ENCODE data around the gene GRIN3A. TPM values are rescaled to one million over a fixed set of nuclear protein-coding genes. Genes with fewer than 3 reads are reported as not detected.

The GRIN3A gene
- total RNA-seq, 2 donors from 2014 or later, result not detected

DNA sequence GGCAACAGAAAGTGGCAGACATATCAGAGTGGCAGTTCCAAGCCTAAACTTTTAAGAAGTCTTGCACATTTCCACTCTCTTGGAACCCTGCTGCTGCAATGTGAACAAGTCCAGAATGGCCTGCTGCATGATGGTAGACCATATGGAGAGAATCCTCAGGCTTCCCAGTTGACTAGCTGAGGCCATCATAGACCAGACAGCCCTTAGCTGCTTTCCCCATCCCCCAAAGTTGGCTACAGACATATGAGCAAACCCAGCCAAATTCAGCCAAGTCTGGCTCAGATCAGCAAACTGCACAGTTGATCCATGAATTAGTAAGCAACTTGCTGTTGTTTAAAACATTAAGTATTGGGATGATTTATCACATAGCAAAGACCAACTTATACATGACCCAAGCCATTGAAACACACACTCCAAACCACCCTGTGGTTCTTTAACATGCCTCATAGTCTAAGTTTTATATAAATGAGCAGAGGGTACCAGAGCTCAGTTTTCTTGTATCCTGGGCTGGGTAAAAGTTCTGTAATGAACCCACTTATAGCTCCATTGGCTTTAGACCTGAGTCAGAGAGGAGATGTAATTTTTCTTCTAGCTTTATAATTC is 163.6 kb downstream of the GRIN3A start:
- no peak for DNase-seq
- TF ChIP-seq, protein P1, sequence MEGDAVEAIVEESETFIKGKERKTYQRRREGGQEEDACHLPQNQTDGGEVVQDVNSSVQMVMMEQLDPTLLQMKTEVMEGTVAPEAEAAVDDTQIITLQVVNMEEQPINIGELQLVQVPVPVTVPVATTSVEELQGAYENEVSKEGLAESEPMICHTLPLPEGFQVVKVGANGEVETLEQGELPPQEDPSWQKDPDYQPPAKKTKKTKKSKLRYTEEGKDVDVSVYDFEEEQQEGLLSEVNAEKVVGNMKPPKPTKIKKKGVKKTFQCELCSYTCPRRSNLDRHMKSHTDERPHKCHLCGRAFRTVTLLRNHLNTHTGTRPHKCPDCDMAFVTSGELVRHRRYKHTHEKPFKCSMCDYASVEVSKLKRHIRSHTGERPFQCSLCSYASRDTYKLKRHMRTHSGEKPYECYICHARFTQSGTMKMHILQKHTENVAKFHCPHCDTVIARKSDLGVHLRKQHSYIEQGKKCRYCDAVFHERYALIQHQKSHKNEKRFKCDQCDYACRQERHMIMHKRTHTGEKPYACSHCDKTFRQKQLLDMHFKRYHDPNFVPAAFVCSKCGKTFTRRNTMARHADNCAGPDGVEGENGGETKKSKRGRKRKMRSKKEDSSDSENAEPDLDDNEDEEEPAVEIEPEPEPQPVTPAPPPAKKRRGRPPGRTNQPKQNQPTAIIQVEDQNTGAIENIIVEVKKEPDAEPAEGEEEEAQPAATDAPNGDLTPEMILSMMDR (conservative IDR thresholded peaks at IDR 0.05), result no peak
- H3K9me3 Mint-ChIP-seq, result no peaks in the 10 kb centered on the region
- H3K27me3 ChIP-seq (ENCODE audit: control insufficient read depth, insufficient read depth, low read length, poor library complexity, severe bottlenecking), result no peaks in the 10 kb centered on the region
- H3K27ac Mint-ChIP-seq, result no peak overlapping the region
- no peak overlapping the region for H3K4me3 ChIP-seq (ENCODE audit: low read length)
- peaks cover 29% of the 10 kb centered on the region for H3K27me3 Mint-ChIP-seq (ENCODE audit: insufficient read depth)
- no peak overlapping the region for H3K4me3 Mint-ChIP-seq
- H3K27ac ChIP-seq (ENCODE audit: low read depth, low read length), result no peak overlapping the region
- H3K36me3 Mint-ChIP-seq (ENCODE audit: low read depth), result peaks cover 1% of the 10 kb centered on the region
- no peak overlapping the region for H3K9ac ChIP-seq (ENCODE audit: extremely low read depth, low read length, poor library complexity, severe bottlenecking)
- no peaks in the 10 kb centered on the region for H3K36me3 ChIP-seq (ENCODE audit: control insufficient read depth, insufficient read depth, low read length)
- no peaks in the 10 kb centered on the region for H3K9me3 ChIP-seq (ENCODE audit: control insufficient read depth, low read length)
- H3K4me1 Mint-ChIP-seq, result peaks cover 34% of the 10 kb centered on the region
- no peaks in the 10 kb centered on the region for H3K4me1 ChIP-seq (ENCODE audit: control insufficient read depth, insufficient read depth, low read length)

DNA sequence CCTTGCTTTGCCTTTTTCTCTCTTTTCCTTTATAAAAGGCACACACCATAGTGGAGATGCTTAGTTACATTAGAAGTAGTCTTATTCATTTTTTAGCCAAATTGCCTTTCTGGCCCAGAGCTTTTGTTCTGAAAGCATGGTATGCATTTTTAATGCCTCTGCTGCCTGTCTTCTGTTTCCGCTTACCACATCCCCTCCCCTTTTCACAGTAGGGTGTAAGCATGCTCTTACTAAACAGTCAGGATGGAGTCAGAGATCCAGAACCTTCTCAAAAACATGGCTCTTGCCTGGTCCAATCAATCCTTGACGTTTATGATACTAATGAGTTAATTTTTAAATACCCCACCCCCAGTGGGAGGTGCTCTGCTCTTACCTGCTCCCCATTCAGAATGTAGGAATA is 166.1 kb downstream of the GRIN3A start:
- Histone ChIP-seq H3K27ac (ENCODE audit: low read depth, low read length) (no peak overlapping the region), H3K4me3 (ENCODE audit: low read length) (no peak overlapping the region), H3K9me3 (ENCODE audit: control insufficient read depth, low read length) (no peaks in the 10 kb centered on the region), H3K27me3 (ENCODE audit: control insufficient read depth, insufficient read depth, low read length, poor library complexity, severe bottlenecking) (no peaks in the 10 kb centered on the region), H3K36me3 (ENCODE audit: control insufficient read depth, insufficient read depth, low read length) (peaks cover 14% of the 10 kb centered on the region), H3K4me1 (ENCODE audit: control insufficient read depth, insufficient read depth, low read length) (no peaks in the 10 kb centered on the region), H3K9ac (ENCODE audit: extremely low read depth, low read length, poor library complexity, severe bottlenecking) (no peak overlapping the region)
- H3K27ac Mint-ChIP-seq, result no peak overlapping the region
- H3K4me1 Mint-ChIP-seq, result peaks cover 28% of the 10 kb centered on the region
- 29 to 59% methylated on average over 1 to 2 of the region's 2 CpGs for WGBS, 2 experiments (ENCODE audit: insufficient coverage in 1 of 2, insufficient read length in 1 of 2)
- H3K27me3 Mint-ChIP-seq (ENCODE audit: insufficient read depth), result peaks cover 31% of the 10 kb centered on the region
- H3K4me3 Mint-ChIP-seq, result no peak overlapping the region
- H3K36me3 Mint-ChIP-seq (ENCODE audit: low read depth), result peaks cover 16% of the 10 kb centered on the region
- TF ChIP-seq, protein P1 (conservative IDR thresholded peaks at IDR 0.05), result no peak
- H3K9me3 Mint-ChIP-seq, result no peaks in the 10 kb centered on the region
- DNase-seq, result no peak

DNA sequence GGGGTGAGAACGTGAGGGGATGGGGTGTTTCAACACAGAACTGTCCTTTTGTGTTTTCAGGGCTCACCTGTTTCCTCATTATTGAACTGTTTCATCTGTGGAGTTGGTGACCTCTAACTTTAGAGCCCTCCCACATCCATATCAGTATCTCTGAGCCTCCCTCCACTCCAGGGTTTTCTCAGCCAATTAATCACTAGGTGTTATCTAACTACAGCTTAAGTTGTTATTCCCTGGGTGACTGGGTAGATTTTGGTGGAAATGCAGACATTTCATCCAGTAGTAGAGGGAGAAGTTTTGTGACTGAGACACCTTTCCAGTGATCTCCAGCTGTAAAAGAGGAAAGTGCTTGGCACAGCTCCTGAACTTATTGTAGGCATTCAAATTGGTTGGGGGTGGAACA is 167.3 kb downstream of the GRIN3A start:
- H3K36me3 Mint-ChIP-seq (ENCODE audit: low read depth), result peaks cover 19% of the 10 kb centered on the region
- 88% methylated on average over 1 of the region's 1 CpG; no CpG with 5 or more reads in 1 of the 2 experiments for WGBS, 2 experiments (ENCODE audit: insufficient coverage in 1 of 2, insufficient read length in 1 of 2)
- peaks cover 31% of the 10 kb centered on the region for H3K27me3 Mint-ChIP-seq (ENCODE audit: insufficient read depth)
- no peak for DNase-seq
- H3K27me3 ChIP-seq (ENCODE audit: control insufficient read depth, insufficient read depth, low read length, poor library complexity, severe bottlenecking), result no peaks in the 10 kb centered on the region
- peaks cover 21% of the 10 kb centered on the region for H3K36me3 ChIP-seq (ENCODE audit: control insufficient read depth, insufficient read depth, low read length)
- H3K4me3 ChIP-seq (ENCODE audit: low read length), result no peak overlapping the region
- no peak overlapping the region for H3K27ac Mint-ChIP-seq
- H3K9ac ChIP-seq (ENCODE audit: extremely low read depth, low read length, poor library complexity, severe bottlenecking), result no peak overlapping the region
- TF ChIP-seq, protein P1 (conservative IDR thresholded peaks at IDR 0.05), result no peak
- no peaks in the 10 kb centered on the region for H3K9me3 Mint-ChIP-seq
- H3K27ac ChIP-seq (ENCODE audit: low read depth, low read length), result no peak overlapping the region
- H3K9me3 ChIP-seq (ENCODE audit: control insufficient read depth, low read length), result no peaks in the 10 kb centered on the region
- H3K4me3 Mint-ChIP-seq, result no peak overlapping the region
- peaks cover 28% of the 10 kb centered on the region for H3K4me1 Mint-ChIP-seq
- no peaks in the 10 kb centered on the region for H3K4me1 ChIP-seq (ENCODE audit: control insufficient read depth, insufficient read depth, low read length)
